ENCODE results near the gene SPG11.

GRCh38 chr15:44668921-44669320 is 5.5 kb upstream of the SPG11 start:
- no peak for TF ChIP-seq CTCF (conservative IDR thresholded peaks at IDR 0.05; ENCODE audit: low read length)
- no peak for TF ChIP-seq EZH2phosphoT487 (IDR thresholded peaks at IDR 0.05; ENCODE audit: borderline replicate concordance)
